IMR-90 (cell line): ENCODE data around the gene RUNX2. TPM values are rescaled to one million over a fixed set of nuclear protein-coding genes. Genes with fewer than 3 reads are reported as not detected.

Source experiments
- ATAC-seq: fragments of 200-7000 bp; cut with Tn5 transposase; 2 replicates; pipeline ENCODE4 v1.9.1; 2020; ENCODE audit warnings: low read depth, mild to moderate bottlenecking, moderate library complexity
- BruUV-seq: library from RNA; stranded (reverse); fragments of 400-500 nt; replicated peaks from 2 replicates; lab custom pipeline; 2021; lab: Mats Ljungman, UMichigan
- CTCF ChIA-PET: fragments of 300-600 bp; formaldehyde crosslinking; extraction: SDS; loops from one replicate; lab custom pipeline; 2021; ENCODE audit warnings: antibody characterized with exemption; lab: Yijun Ruan, JAX
- POLR2A ChIA-PET: fragments of 300-600 bp; sonication (Branson Sonifier 250); formaldehyde crosslinking; loops from one replicate; lab custom pipeline; 2022; ENCODE audit warnings: antibody characterized with exemption; ENCODE audit not compliant: unreplicated experiment; lab: Charles Lee
- DNase-seq: peaks from one replicate; pipeline ENCODE4 v3.0.0; 2013
- H2AFZ ChIP-seq: replicated peaks from 2 replicates; pipeline ENCODE3; 2013; ENCODE audit warnings: low read length, mild to moderate bottlenecking; ENCODE audit not compliant: poor library complexity
- H2AK5ac ChIP-seq: 2 replicates; pipeline ENCODE4 v1.6.1; 2013; ENCODE audit warnings: low read depth, low read length, inconsistent platforms
- H2AK9ac ChIP-seq: replicated peaks from 2 replicates; pipeline ENCODE3; 2013; ENCODE audit warnings: mild to moderate bottlenecking, low read depth, low read length, moderate library complexity; ENCODE audit not compliant: poor library complexity
- H2BK120ac ChIP-seq: 2 replicates; pipeline ENCODE4 v1.6.1; 2013; ENCODE audit warnings: low read depth, low read length, inconsistent platforms
- H2BK15ac ChIP-seq: 3 replicates; pipeline ENCODE4 v1.6.1; 2013; ENCODE audit warnings: low read depth, low read length, inconsistent platforms
- H2BK20ac ChIP-seq: 2 replicates; pipeline ENCODE4 v1.6.1; 2013; ENCODE audit warnings: low read depth, mild to moderate bottlenecking, inconsistent platforms, low read length, moderate library complexity
- H2BK5ac ChIP-seq: 2 replicates; pipeline ENCODE4 v1.6.1; 2013; ENCODE audit warnings: mild to moderate bottlenecking, low read depth, low read length, inconsistent platforms; ENCODE audit not compliant: poor library complexity, severe bottlenecking
- H3K14ac ChIP-seq: replicated peaks from 2 replicates; pipeline ENCODE4 v1.6.1; 2013; ENCODE audit warnings: low read depth, low read length, inconsistent platforms
- H3K18ac ChIP-seq: 2 replicates; pipeline ENCODE4 v1.6.1; 2013; ENCODE audit warnings: low read depth, low read length, control low read depth
- H3K23ac ChIP-seq: 2 replicates; pipeline ENCODE4 v1.6.1; 2013; ENCODE audit warnings: low read depth, low read length, inconsistent platforms
- H3K27ac ChIP-seq: 2 replicates; pipeline ENCODE4 v1.5.1; 2013; ENCODE audit warnings: mild to moderate bottlenecking, control low read depth, low read length; ENCODE audit not compliant: insufficient read depth
- H3K27me3 ChIP-seq: 2 replicates; pipeline ENCODE4 v1.6.1; 2013; ENCODE audit warnings: low read length; ENCODE audit not compliant: control insufficient read depth, insufficient read depth
- H3K36me3 ChIP-seq: 2 replicates; pipeline ENCODE4 v1.6.1; 2013; ENCODE audit warnings: low read length, mixed read lengths; ENCODE audit not compliant: control insufficient read depth, insufficient read depth
- H3K4ac ChIP-seq: 2 replicates; pipeline ENCODE4 v1.6.1; 2013; ENCODE audit warnings: low read depth, low read length, inconsistent platforms
- H3K4me1 ChIP-seq: 2 replicates; pipeline ENCODE4 v1.6.1; 2013; ENCODE audit warnings: low read length, mixed read lengths; ENCODE audit not compliant: control insufficient read depth, insufficient read depth
- H3K4me2 ChIP-seq: 2 replicates; pipeline ENCODE4 v1.6.1; 2013; ENCODE audit warnings: low read depth, mild to moderate bottlenecking, control low read depth, low read length, moderate library complexity
- H3K4me3 ChIP-seq: 2 replicates; pipeline ENCODE4 v1.5.1; 2013; ENCODE audit warnings: low read depth, mild to moderate bottlenecking, control low read depth, low read length, moderate library complexity; ENCODE audit not compliant: insufficient read depth
- H3K56ac ChIP-seq: 2 replicates; pipeline ENCODE4 v1.6.1; 2013; ENCODE audit warnings: low read length, inconsistent platforms; ENCODE audit not compliant: insufficient read depth; ENCODE audit errors: extremely low read depth
- H3K79me1 ChIP-seq, 2 experiments: 2 replicates each; pipeline ENCODE4 v1.6.1; 2013; ENCODE audit warnings: low read length in 2 of 2, inconsistent platforms in 1 of 2, low read depth in 1 of 2
- H3K9ac ChIP-seq: 2 replicates; pipeline ENCODE4 v1.6.1; 2013; ENCODE audit warnings: low read depth, low read length, control low read depth
- H3K9me1 ChIP-seq: 2 replicates; pipeline ENCODE4 v1.6.1; 2013; ENCODE audit warnings: low read length, inconsistent platforms; ENCODE audit not compliant: insufficient read depth
- H3K9me3 ChIP-seq: 2 replicates; pipeline ENCODE4 v1.6.1; 2013; ENCODE audit warnings: low read length; ENCODE audit not compliant: control insufficient read depth, insufficient read depth
- H4K20me1 ChIP-seq: 2 replicates; pipeline ENCODE4 v1.6.1; 2013; ENCODE audit warnings: low read length, inconsistent platforms; ENCODE audit not compliant: insufficient read depth
- H4K5ac ChIP-seq: 2 replicates; pipeline ENCODE4 v1.6.1; 2013; ENCODE audit warnings: mild to moderate bottlenecking, low read depth, low read length, control low read depth
- H4K8ac ChIP-seq, 2 experiments: 2 replicates each; pipeline ENCODE4 v1.6.1; 2013; ENCODE audit warnings: low read depth in 2 of 2, low read length in 2 of 2, control low read depth in 1 of 2, inconsistent platforms in 1 of 2
- H4K91ac ChIP-seq: 2 replicates; pipeline ENCODE4 v1.6.1; 2013; ENCODE audit warnings: low read depth, low read length, inconsistent platforms; ENCODE audit not compliant: insufficient read depth
- CHD1 ChIP-seq: IDR thresholded peaks from 2 replicates; pipeline ENCODE4 v1.6.1; 2012; ENCODE audit warnings: low read depth, low read length, improper control_type of control experiment
- NFE2L2 ChIP-seq: fragments of 150-350 bp; IDR thresholded peaks from 2 replicates; pipeline ENCODE4 v1.6.1; 2016; ENCODE audit warnings: low read depth, mild to moderate bottlenecking, low read length
- RFX5 ChIP-seq: IDR thresholded peaks from 2 replicates; pipeline ENCODE4 v1.8.0; 2012; ENCODE audit warnings: low read depth, mild to moderate bottlenecking, low read length, moderate library complexity
- SMC3 ChIP-seq: fragments of 150-350 bp; IDR thresholded peaks from 2 replicates; pipeline ENCODE4 v1.6.1; 2016; ENCODE audit warnings: low read depth, mild to moderate bottlenecking, antibody characterized with exemption, low read length, moderate library complexity
- WGBS, 2 experiments: methylation state at CpG; one replicate each; pipeline versions ENCODE4 v1.1.5 to v1.1.7; 2013; ENCODE audit warnings: missing lambda C conversion rate in 2 of 2; ENCODE audit not compliant: insufficient read length in 1 of 2; ENCODE audit errors: extremely low coverage in 2 of 2; 5-methylcytosine and 5-hydroxymethylcytosine counted together
- dilution Hi-C: fragments of 300-500 bp; cut with HindIII; formaldehyde crosslinking; loops from one replicate; pipeline ENCODE4 v1.14.3; 2018; ENCODE audit warnings: low sequenced_read_pairs; ENCODE audit not compliant: unreplicated experiment
- in situ Hi-C: fragments of 300-500 bp; cut with MboI; formaldehyde crosslinking; loops from 3 replicates; pipeline ENCODE4 v1.14.3; 2019; ENCODE audit warnings: low sequenced_read_pairs, inconsistent platforms, mixed read lengths
- intact Hi-C: fragments of 100-400 bp; cut with micrococcal nuclease; formaldehyde crosslinking; loops from 2 replicates; pipeline ENCODE4 v1.10.0; 2022
- polyA plus RNA-seq, 3 experiments: library from polyadenylated mRNA; depleted of rRNA; stranded (reverse); fragments of >200 nt; gene quantifications; 2 replicates each; pipeline ENCODE4 v1.2.3, GENCODE V29; 2012; ENCODE audit warnings: low replicate concordance in 1 of 3
- total RNA-seq: library from RNA; depleted of rRNA; stranded (reverse); fragments of >200 nt; gene quantifications from 2 replicates; pipeline ENCODE4 v1.2.3, GENCODE V29; 2012

Gene RUNX2
- total and polyA plus RNA-seq, 2 of the 4 experiments (the other 2 are of a cell fraction): 2.3 to 4.7 TPM

DNA sequence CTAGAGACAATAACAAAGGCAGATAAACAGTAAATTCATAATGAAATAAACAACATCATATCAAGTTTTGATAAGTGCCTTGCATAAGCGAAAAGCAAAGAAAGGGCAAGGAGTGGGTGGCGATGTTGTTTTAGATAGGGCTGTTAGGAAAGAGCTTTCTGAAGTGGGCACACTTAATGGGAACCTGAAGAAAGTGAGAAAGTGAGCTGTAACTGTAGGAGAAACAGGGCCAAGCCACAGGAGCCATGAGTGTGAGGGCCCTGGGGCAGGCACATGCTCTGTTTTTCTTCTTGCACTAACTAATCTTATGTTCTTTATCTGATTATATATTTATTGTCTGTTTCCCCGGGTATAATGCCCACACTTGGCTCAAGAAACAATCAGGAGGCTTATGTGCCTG, 243.0 kb downstream of the RUNX2 start:
- intact Hi-C loops: no loop called here
- no peaks in the 10 kb centered on the region for H4K20me1 ChIP-seq

More for the DNA sequence above, 243.0 kb downstream of the RUNX2 start:
- Histone ChIP-seq H2AK9ac (no peak overlapping the region), H4K5ac (no peak overlapping the region), H3K14ac (no peak overlapping the region), H4K8ac (no peak overlapping the region), H3K9me3 (no peaks in the 10 kb centered on the region), H3K9ac (no peak overlapping the region), H3K27ac (no peak overlapping the region), H3K23ac (no peak overlapping the region), H3K4me1 (no peaks in the 10 kb centered on the region), H3K9me1 (peaks cover 5% of the 10 kb centered on the region), H3K4me3 (no peak overlapping the region), H2AFZ (no peak overlapping the region), H3K36me3 (no peaks in the 10 kb centered on the region), H3K79me1 (no peaks in the 10 kb centered on the region), H3K27me3 (no peaks in the 10 kb centered on the region), H2BK15ac (no peak overlapping the region; the same call in 2 of the 3 replicates), H4K91ac (no peak overlapping the region), H2AK5ac (peak overlapping the region; percentile 37; the same call in 1 of the 2 replicates), H2BK5ac (no peak overlapping the region), H3K4ac (no peak overlapping the region), H2BK120ac (no peak overlapping the region), H2BK20ac (no peak overlapping the region), H3K18ac (no peak overlapping the region), H3K56ac (no peak overlapping the region), H3K4me2 (no peak overlapping the region)
- no CpG with 5 or more reads among the region's 3 CpGs for WGBS, 2 experiments
- BruUV-seq: no TSS peak
- in situ Hi-C loops: no loop called here
- TF ChIP-seq CHD1 (no peak), SMC3 (no peak), NFE2L2 (no peak), RFX5 (no peak)
- ATAC-seq (no peak), DNase-seq (no peak)
- ChIA-PET CTCF (no interaction called here), POLR2A (no interaction called here)
- dilution Hi-C loops: no loop called here
